HCT116 (cell line): ENCODE data around the gene PIWIL4. TPM values are rescaled to one million over a fixed set of nuclear protein-coding genes. Genes with fewer than 3 reads are reported as not detected.
"Not testable (repeated sequence)": the region's sequence is repeated elsewhere in the genome, so short reads cannot be mapped to it uniquely, and the experiment has no call there.

Experiments used
- ATAC-seq: fragments of 200-7000 bp; cut with Tn5 transposase; 2 replicates; pipeline ENCODE4 v1.9.1; 2020; ENCODE audit warnings: mild to moderate bottlenecking, moderate library complexity
- BruUV-seq: library from RNA; stranded (reverse); fragments of 400-500 nt; replicated peaks from 2 replicates; lab custom pipeline; 2021; lab: Mats Ljungman, UMichigan
- CTCF ChIA-PET: fragments of 300-600 bp; sonication (Branson Sonifier 250); formaldehyde crosslinking; loops from one replicate; lab custom pipeline; 2021; ENCODE audit warnings: antibody characterized with exemption; lab: Charles Lee
- POLR2A ChIA-PET: fragments of 300-600, 350-600 bp; sonication (Branson Sonifier 250); formaldehyde crosslinking; loops from one replicate; lab custom pipeline; 2021; ENCODE audit warnings: antibody characterized with exemption; lab: Charles Lee
- RAD21 ChIA-PET, 2 experiments: fragments of 300-600 bp; sonication (Branson Sonifier 250); formaldehyde crosslinking; loops; one replicate each; lab custom pipeline; 2023; ENCODE audit warnings: low total read pairs in 2 of 2; ENCODE audit not compliant: uncharacterized antibody in 2 of 2, unreplicated experiment in 2 of 2, low non-redundant PET in 1 of 2; lab: Charles Lee
- DNase-seq: peaks from one replicate; pipeline ENCODE4 v3.0.0-alpha.2; 2010; ENCODE audit warnings: low read depth, low spot score
- H2AFZ ChIP-seq: fragments of 200-600 bp; shearing (Covaris generic), sonication (generic); 2 replicates; pipeline ENCODE4 v1.6.1; 2017; ENCODE audit warnings: low read depth, mixed run types, mixed read lengths, antibody characterized with exemption, low read length; ENCODE audit not compliant: poor library complexity, severe bottlenecking
- H3K27ac ChIP-seq: 2 replicates; pipeline ENCODE4 v1.5.1; 2012; ENCODE audit warnings: low read depth, low read length
- H3K27me3 ChIP-seq: fragments of 200-600 bp; sonication (generic); 2 replicates; pipeline ENCODE4 v1.6.1; 2016; ENCODE audit warnings: mixed run types, low read length, mixed read lengths; ENCODE audit not compliant: insufficient read depth
- H3K36me3 ChIP-seq, 2 experiments: fragments of 200-500 bp in 1 of 2; fragments of 200-600 bp in 1 of 2; sonication (Bioruptor generic) in 1 of 2; sonication (generic) in 1 of 2; 2 replicates each; pipeline versions ENCODE4 v1.5.1 to v1.6.1; 2014 to 2016; ENCODE audit warnings: low read length in 2 of 2, inconsistent platforms in 1 of 2, mixed read lengths in 1 of 2, mixed run types in 1 of 2; ENCODE audit not compliant: insufficient read depth in 2 of 2, control insufficient read depth in 1 of 2
- H3K4me1 ChIP-seq, 2 experiments: fragments of 200-600 bp in 1 of 2; sonication (generic) in 1 of 2; 2 replicates each; pipeline versions ENCODE4 v1.5.1 to v1.6.1; 2012 to 2017; ENCODE audit warnings: low read length in 2 of 2, inconsistent platforms in 1 of 2, mild to moderate bottlenecking in 1 of 2, mixed read lengths in 1 of 2, mixed run types in 1 of 2, moderate library complexity in 1 of 2; ENCODE audit not compliant: insufficient read depth in 2 of 2, control insufficient read depth in 1 of 2
- H3K4me2 ChIP-seq: fragments of 200-600 bp; sonication (generic); 2 replicates; pipeline ENCODE4 v1.6.1; 2017; ENCODE audit warnings: mixed run types, low read length, mixed read lengths
- H3K4me3 ChIP-seq, 2 experiments: fragments of 200-600 bp in 1 of 2; sonication (generic) in 1 of 2; replicated peaks in 1 of 2; 2 replicates each; pipeline ENCODE4 v1.5.1; 2011 to 2016; ENCODE audit warnings: low read length in 2 of 2, control low read depth in 1 of 2, low read depth in 1 of 2, mild to moderate bottlenecking in 1 of 2, mixed read lengths in 1 of 2, mixed run types in 1 of 2
- H3K79me2 ChIP-seq: fragments of 200-600 bp; sonication (generic); 2 replicates; pipeline ENCODE4 v1.6.1; 2017; ENCODE audit warnings: mild to moderate bottlenecking, mixed run types, low read length, moderate library complexity, mixed read lengths; ENCODE audit not compliant: insufficient read depth
- H3K9ac ChIP-seq: fragments of 200-600 bp; sonication (generic); 2 replicates; pipeline ENCODE4 v1.6.1; 2016; ENCODE audit warnings: low read length, mixed read lengths
- H3K9me2 ChIP-seq: fragments of 200-600 bp; sonication (generic), shearing (Covaris generic); 2 replicates; pipeline ENCODE4 v1.6.1; 2017; ENCODE audit warnings: mixed run types, mild to moderate bottlenecking, moderate library complexity; ENCODE audit not compliant: insufficient read depth
- H3K9me3 ChIP-seq, 2 experiments: fragments of 200-500 bp in 1 of 2; fragments of 200-600 bp in 1 of 2; sonication (Bioruptor generic) in 1 of 2; sonication (generic) in 1 of 2; 2 replicates each; pipeline ENCODE4 v1.6.1; 2014 to 2017; ENCODE audit warnings: low read length in 2 of 2, mixed read lengths in 2 of 2, inconsistent platforms in 1 of 2, low read depth in 1 of 2, mild to moderate bottlenecking in 1 of 2, mixed run types in 1 of 2, moderate library complexity in 1 of 2; ENCODE audit not compliant: control insufficient read depth in 1 of 2, insufficient read depth in 1 of 2
- H4K20me1 ChIP-seq: fragments of 200-600 bp; sonication (generic), shearing (Covaris generic); 2 replicates; pipeline ENCODE4 v1.6.1; 2017; ENCODE audit warnings: mixed run types, mild to moderate bottlenecking, moderate library complexity; ENCODE audit not compliant: insufficient read depth
- CBX3 ChIP-seq: IDR thresholded peaks from 2 replicates; pipeline ENCODE4 v1.6.1; 2012; ENCODE audit warnings: low read depth
- CEBPB ChIP-seq: IDR thresholded peaks from 2 replicates; pipeline ENCODE4 v1.6.1; 2012; ENCODE audit warnings: low read depth
- ELF1 ChIP-seq: IDR thresholded peaks from 2 replicates; pipeline ENCODE4 v1.6.1; 2012; ENCODE audit warnings: low read depth, borderline replicate concordance
- EZH2 ChIP-seq: fragments of 200-600 bp; sonication (generic); IDR thresholded peaks from 2 replicates; pipeline ENCODE4 v1.6.1; 2017; ENCODE audit warnings: antibody characterized with exemption, mixed run types
- EZH2phosphoT487 ChIP-seq: fragments of 200-600 bp; IDR thresholded peaks from 2 replicates; pipeline ENCODE4 v1.6.1; 2018; ENCODE audit warnings: antibody characterized with exemption, borderline replicate concordance
- SIN3A ChIP-seq: IDR thresholded peaks from 2 replicates; pipeline ENCODE4 v1.6.1; 2012; ENCODE audit warnings: low read depth
- SP1 ChIP-seq: IDR thresholded peaks from 2 replicates; pipeline ENCODE4 v1.6.1; 2012; ENCODE audit warnings: low read depth
- YY1 ChIP-seq: IDR thresholded peaks from 2 replicates; pipeline ENCODE4 v1.6.1; 2011; ENCODE audit warnings: low read length, low read depth, moderate library complexity, mild to moderate bottlenecking; ENCODE audit not compliant: insufficient replicate concordance; ENCODE audit errors: extremely low read depth
- ZFX ChIP-seq: fragments of 450-650 bp; IDR thresholded peaks from 2 replicates; pipeline ENCODE4 v1.6.1; 2017
- ZNF274 ChIP-seq: fragments of 200-500 bp; sonication (Bioruptor generic); IDR thresholded peaks from 2 replicates; pipeline ENCODE4 v1.6.1; 2014; ENCODE audit warnings: mild to moderate bottlenecking, low read depth, low read length, inconsistent platforms
- intact Hi-C: fragments of 100-400 bp; cut with micrococcal nuclease; formaldehyde crosslinking; loops from 2 replicates; pipeline ENCODE4 v1.10.0; 2022
- total RNA-seq: library from RNA; stranded (reverse); gene quantifications from one replicate; pipeline ENCODE4 v1.2.1, GENCODE V29; 2021; ENCODE audit not compliant: unreplicated experiment
- TF ChIP-seq, protein P1 (sequence below): IDR thresholded peaks from 2 replicates; pipeline ENCODE4 v1.6.1; 2011; ENCODE audit warnings: mild to moderate bottlenecking, low read length, moderate library complexity; ENCODE audit not compliant: insufficient replicate concordance; ENCODE audit errors: extremely low read depth
- TF ChIP-seq, protein P2 (sequence below): IDR thresholded peaks from 2 replicates; pipeline ENCODE4 v1.6.1; 2012
- TF ChIP-seq, protein P3 (sequence below): IDR thresholded peaks from 2 replicates; pipeline ENCODE4 v1.6.1; 2012

PIWIL4 gene
- total RNA-seq, 1 experiment from 2014 or later = 0.34 TPM

DNA sequence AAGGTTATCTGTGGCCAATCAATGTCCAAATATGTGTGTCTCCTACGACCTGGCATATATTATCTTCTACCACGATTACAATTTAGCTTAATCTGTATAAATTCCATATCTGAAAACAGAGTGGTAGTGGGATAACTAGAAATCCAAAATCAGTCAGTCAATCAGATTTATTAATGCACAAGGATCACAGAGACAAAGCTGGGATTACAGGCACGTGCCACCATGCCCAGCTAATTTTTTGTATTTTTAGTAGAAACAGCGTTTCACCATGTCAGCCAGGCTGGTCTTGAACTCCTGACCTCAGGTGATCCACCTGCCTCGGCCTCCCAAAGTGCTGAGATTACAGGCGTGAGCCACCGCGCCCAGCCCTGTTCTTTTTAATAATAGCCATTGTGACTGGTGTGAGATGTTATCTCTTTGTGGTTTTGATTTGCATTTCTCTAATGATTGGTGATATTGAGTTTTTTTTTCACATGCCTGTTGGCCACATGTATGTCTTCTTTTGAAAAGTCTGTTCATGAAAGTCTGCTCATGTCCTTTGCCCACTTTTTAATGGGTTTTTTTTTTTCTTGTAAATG lies 11.3 kb upstream of the PIWIL4 start:
- RAD21 ChIA-PET, H4K20me1 ChIP-seq, H3K9me3 ChIP-seq, H3K4me1 ChIP-seq, H2AFZ ChIP-seq, ATAC-seq, H3K4me2 ChIP-seq, H3K79me2 ChIP-seq, DNase-seq, H3K36me3 ChIP-seq, H3K9ac ChIP-seq, H3K9me2 ChIP-seq, CTCF ChIA-PET, BruUV-seq, H3K27me3 ChIP-seq, intact Hi-C loops, H3K4me3 ChIP-seq, POLR2A ChIA-PET, H3K27ac ChIP-seq: not testable (repeated sequence)

DNA sequence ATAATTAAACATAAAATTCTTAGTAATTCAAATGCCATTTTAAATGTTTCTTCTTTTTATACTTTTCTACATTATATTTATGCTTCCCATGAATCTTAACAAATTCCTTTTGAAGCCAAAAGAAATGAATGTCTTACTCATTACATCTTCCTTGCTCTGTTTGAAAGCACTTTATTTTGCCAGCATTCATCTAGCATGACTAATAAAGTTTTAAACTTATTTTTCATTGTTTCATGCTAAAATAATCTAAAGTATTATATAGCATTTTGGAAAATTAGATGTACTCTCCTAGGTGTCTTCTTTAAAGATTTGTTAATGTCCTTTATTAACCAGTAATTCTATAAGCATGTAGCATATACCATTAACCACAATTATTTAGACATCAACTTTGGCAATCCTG lies 9.7 kb upstream of the PIWIL4 start:
- H3K4me2 ChIP-seq = no peak overlapping the region
- H3K4me1 ChIP-seq = no peaks in the 10 kb centered on the region
- no peak for ATAC-seq
- no peak for TF ChIP-seq ZNF274
- TF ChIP-seq CBX3 = no peak
- TF ChIP-seq, protein P1, sequence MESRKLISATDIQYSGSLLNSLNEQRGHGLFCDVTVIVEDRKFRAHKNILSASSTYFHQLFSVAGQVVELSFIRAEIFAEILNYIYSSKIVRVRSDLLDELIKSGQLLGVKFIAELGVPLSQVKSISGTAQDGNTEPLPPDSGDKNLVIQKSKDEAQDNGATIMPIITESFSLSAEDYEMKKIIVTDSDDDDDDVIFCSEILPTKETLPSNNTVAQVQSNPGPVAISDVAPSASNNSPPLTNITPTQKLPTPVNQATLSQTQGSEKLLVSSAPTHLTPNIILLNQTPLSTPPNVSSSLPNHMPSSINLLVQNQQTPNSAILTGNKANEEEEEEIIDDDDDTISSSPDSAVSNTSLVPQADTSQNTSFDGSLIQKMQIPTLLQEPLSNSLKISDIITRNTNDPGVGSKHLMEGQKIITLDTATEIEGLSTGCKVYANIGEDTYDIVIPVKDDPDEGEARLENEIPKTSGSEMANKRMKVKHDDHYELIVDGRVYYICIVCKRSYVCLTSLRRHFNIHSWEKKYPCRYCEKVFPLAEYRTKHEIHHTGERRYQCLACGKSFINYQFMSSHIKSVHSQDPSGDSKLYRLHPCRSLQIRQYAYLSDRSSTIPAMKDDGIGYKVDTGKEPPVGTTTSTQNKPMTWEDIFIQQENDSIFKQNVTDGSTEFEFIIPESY = no peak
- TF ChIP-seq, protein P2, sequence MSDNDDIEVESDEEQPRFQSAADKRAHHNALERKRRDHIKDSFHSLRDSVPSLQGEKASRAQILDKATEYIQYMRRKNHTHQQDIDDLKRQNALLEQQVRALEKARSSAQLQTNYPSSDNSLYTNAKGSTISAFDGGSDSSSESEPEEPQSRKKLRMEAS = no peak
- no peak for TF ChIP-seq ZFX
- TF ChIP-seq YY1 = no peak
- no peak for TF ChIP-seq SP1
- no peak for TF ChIP-seq EZH2
- TF ChIP-seq SIN3A = no peak
- TF ChIP-seq, protein P3, sequence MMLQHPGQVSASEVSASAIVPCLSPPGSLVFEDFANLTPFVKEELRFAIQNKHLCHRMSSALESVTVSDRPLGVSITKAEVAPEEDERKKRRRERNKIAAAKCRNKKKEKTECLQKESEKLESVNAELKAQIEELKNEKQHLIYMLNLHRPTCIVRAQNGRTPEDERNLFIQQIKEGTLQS = no peak
- TF ChIP-seq CEBPB = no peak
- TF ChIP-seq ELF1 = no peak
- no peak for TF ChIP-seq EZH2phosphoT487
- no peaks in the 10 kb centered on the region for H3K9me2 ChIP-seq
- H3K4me3 ChIP-seq = no peak overlapping the region
- no peaks in the 10 kb centered on the region for H3K36me3 ChIP-seq
- H4K20me1 ChIP-seq = no peaks in the 10 kb centered on the region
- intact Hi-C loops = no loop called here
- H3K9me3 ChIP-seq = no peaks in the 10 kb centered on the region
- no peaks in the 10 kb centered on the region for H3K79me2 ChIP-seq
- ChIA-PET CTCF (no interaction called here), POLR2A (no interaction called here), RAD21 (no interaction called here)
- H3K9ac ChIP-seq = no peak overlapping the region
- H2AFZ ChIP-seq = no peak overlapping the region
- DNase-seq = no peak
- H3K27me3 ChIP-seq = no peaks in the 10 kb centered on the region
- no TSS peak for BruUV-seq
- H3K27ac ChIP-seq = no peak overlapping the region
